ENCODE measurements around the gene DHX35. TPM values are rescaled to one million over a fixed set of nuclear protein-coding genes. Genes with fewer than 3 reads are reported as not detected.
A peak's percentile ranks its signal among the peaks of the same experiment; 100 is the strongest.

Gene DHX35
- total and polyA plus RNA-seq, 2 of the 13 experiments (the other 11 are each of a cell fraction or from before 2014, with no cell fraction given), result 25.8 to 28.7 TPM

DNA sequence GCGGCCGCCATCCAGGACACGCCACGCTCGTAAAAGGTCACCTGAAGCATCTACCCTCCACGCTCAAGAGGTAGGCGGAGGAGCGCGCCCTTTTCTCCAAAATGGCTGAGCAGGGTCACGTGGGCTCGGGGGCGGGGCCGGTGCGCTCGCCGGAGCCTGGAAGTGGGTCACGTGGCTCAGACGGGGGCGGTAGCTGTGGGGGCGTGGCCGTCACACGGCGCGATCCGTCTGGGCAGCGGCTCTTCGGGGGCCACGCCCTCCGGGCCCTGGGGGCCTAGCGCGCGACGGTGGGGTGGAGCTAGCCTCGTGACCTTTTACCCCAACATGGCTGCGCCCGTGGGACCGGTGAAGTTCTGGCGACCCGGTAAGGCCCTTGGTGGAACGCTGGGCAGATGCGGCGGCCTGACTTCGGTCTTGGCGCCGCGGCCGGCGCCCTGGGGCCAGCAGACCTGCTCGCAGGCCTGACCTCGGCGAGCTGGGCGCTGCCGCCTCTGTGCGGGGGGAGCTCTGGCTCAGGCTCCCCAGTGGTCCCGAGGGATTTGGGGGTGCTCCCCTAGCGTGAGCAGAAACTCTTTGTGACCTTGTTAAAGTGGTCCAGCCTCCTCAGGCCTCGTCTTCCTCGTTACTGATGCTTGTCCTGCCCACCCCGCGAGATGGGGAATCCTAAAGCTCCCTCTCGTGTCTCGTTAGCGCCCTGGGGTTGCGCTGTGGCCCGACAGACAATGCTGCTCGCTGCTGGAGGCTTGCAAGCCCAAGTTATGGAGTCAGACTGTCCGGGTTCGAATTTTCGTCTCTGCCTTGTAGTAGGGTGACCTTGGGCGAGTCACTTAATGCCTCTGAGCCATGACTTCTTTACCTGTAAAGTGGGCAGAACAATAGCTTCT is at the start of gene DHX35 (continued):
- TF ChIP-seq HINFP (CRISPR knock-in tag; IDR thresholded peaks at IDR 0.05; ENCODE audit: low read depth) (peak; percentile 35; the same call in 1 of the 2 replicates), ZNF30 (CRISPR knock-in tag; IDR thresholded peaks at IDR 0.05) (no peak; the same call in 1 of the 2 replicates), ZSCAN12 (CRISPR knock-in tag; IDR thresholded peaks at IDR 0.05) (peak; percentile 93; the same call in 1 of the 2 replicates), MBNL3 (CRISPR knock-in tag; conservative IDR thresholded peaks at IDR 0.05) (no peak), RELA (CRISPR knock-in tag; IDR thresholded peaks at IDR 0.05) (0 out of 2 replicates have a peak, but pooled peaks have one; percentile 69), XRCC5 (optimal IDR thresholded peaks at IDR 0.05; ENCODE audit: low read length) (peak; percentile 89), CEBPB (IDR thresholded peaks at IDR 0.05; ENCODE audit: borderline replicate concordance, low read depth, low read length) (no peak), ZNF136 (CRISPR knock-in tag; IDR thresholded peaks at IDR 0.05; ENCODE audit: low read depth) (peak; percentile 94; the same call in 1 of the 2 replicates), PHF21A (CRISPR knock-in tag; IDR thresholded peaks at IDR 0.05) (peak; percentile 77; the same call in 1 of the 2 replicates), ATRX (CRISPR knock-in tag; IDR thresholded peaks at IDR 0.05; ENCODE audit: borderline replicate concordance) (no peak), PITX1 (CRISPR knock-in tag; IDR thresholded peaks at IDR 0.05) (peak; percentile 16), ZNF770 (CRISPR knock-in tag; IDR thresholded peaks at IDR 0.05) (no peak; the same call in none of the 2 replicates), ZFP90 (CRISPR knock-in tag; IDR thresholded peaks at IDR 0.05; ENCODE audit: borderline replicate concordance) (peak; percentile 70; the same call in 1 of the 2 replicates), PRMT3 (CRISPR knock-in tag; IDR thresholded peaks at IDR 0.05; ENCODE audit: borderline replicate concordance, low read depth) (no peak)
- TF ChIP-seq, protein P1, sequence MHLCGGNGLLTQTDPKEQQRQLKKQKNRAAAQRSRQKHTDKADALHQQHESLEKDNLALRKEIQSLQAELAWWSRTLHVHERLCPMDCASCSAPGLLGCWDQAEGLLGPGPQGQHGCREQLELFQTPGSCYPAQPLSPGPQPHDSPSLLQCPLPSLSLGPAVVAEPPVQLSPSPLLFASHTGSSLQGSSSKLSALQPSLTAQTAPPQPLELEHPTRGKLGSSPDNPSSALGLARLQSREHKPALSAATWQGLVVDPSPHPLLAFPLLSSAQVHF (CRISPR knock-in tag; IDR thresholded peaks at IDR 0.05), result no peak
- TF ChIP-seq, protein P2, sequence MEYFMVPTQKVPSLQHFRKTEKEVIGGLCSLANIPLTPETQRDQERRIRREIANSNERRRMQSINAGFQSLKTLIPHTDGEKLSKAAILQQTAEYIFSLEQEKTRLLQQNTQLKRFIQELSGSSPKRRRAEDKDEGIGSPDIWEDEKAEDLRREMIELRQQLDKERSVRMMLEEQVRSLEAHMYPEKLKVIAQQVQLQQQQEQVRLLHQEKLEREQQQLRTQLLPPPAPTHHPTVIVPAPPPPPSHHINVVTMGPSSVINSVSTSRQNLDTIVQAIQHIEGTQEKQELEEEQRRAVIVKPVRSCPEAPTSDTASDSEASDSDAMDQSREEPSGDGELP (IDR thresholded peaks at IDR 0.05; ENCODE audit: borderline replicate concordance, low read depth), result peak; percentile 23; the same call in 1 of the 2 replicates
- TF ChIP-seq, protein P3, sequence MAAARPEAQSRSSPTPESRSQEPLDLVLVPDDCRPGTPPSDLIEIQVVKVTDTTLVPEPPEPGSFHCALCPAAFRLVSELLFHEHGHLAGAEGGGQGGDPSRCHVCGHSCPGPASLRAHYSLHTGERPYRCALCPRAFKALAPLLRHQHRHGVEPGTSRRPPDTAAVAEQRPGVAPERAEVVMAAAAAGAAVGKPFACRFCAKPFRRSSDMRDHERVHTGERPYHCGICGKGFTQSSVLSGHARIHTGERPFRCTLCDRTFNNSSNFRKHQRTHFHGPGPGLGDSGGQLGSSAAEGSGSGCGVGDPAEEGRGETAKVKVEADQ (CRISPR knock-in tag; IDR thresholded peaks at IDR 0.05; ENCODE audit: borderline replicate concordance), result peak; percentile 87; the same call in 1 of the 2 replicates
- TF ChIP-seq, protein P4, sequence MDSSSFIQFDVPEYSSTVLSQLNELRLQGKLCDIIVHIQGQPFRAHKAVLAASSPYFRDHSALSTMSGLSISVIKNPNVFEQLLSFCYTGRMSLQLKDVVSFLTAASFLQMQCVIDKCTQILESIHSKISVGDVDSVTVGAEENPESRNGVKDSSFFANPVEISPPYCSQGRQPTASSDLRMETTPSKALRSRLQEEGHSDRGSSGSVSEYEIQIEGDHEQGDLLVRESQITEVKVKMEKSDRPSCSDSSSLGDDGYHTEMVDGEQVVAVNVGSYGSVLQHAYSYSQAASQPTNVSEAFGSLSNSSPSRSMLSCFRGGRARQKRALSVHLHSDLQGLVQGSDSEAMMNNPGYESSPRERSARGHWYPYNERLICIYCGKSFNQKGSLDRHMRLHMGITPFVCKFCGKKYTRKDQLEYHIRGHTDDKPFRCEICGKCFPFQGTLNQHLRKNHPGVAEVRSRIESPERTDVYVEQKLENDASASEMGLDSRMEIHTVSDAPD (CRISPR knock-in tag; IDR thresholded peaks at IDR 0.05), result peak; percentile 44; the same call in 1 of the 2 replicates

All from HepG2 (cell line).